Measurements from ENCODE around the gene SERPINI1. TPM values are rescaled to one million over a fixed set of nuclear protein-coding genes. Genes with fewer than 3 reads are reported as not detected.

Gene SERPINI1
- total RNA-seq, 4 donors from 2014 or later, result 3.1 to 4.0 (median 3.5) TPM

GRCh38 chr3:167851749-167852148 lies 116.2 kb downstream of the SERPINI1 start:
- TF ChIP-seq POLR2A (IDR thresholded peaks at IDR 0.05), result no peak
- no peak for TF ChIP-seq CTCF (IDR thresholded peaks at IDR 0.05)
- no peaks in the 10 kb centered on the region for H3K27me3 ChIP-seq
- intact Hi-C loops (cut with DNase I), result no loop called here
- H3K36me3 ChIP-seq, result no peaks in the 10 kb centered on the region
- WGBS, 2 donors, result 81 to 83% methylated on average over 3 of the region's 3 CpGs
- H3K4me1 ChIP-seq, result no peaks in the 10 kb centered on the region
- DNase-seq, result no peak
- H3K9me3 ChIP-seq, result no peaks in the 10 kb centered on the region
- no peak overlapping the region for H3K27ac ChIP-seq
- no peak overlapping the region for H3K4me3 ChIP-seq (replicated peaks in 1 of 3)

GRCh38 chr3:167852216-167852615 lies 116.7 kb downstream of the SERPINI1 start:
- Histone ChIP-seq H3K9me3 (no peaks in the 10 kb centered on the region), H3K36me3 (no peaks in the 10 kb centered on the region), H3K4me1 (no peaks in the 10 kb centered on the region), H3K27me3 (no peaks in the 10 kb centered on the region), H3K4me3 (replicated peaks in 1 of 3) (no peak overlapping the region), H3K27ac (no peak overlapping the region)
- intact Hi-C loops (cut with DNase I), result no loop called here
- DNase-seq, result no peak
- 65 to 69% methylated on average over 2 of the region's 2 CpGs for WGBS, 2 donors
- TF ChIP-seq CTCF (IDR thresholded peaks at IDR 0.05) (no peak), POLR2A (IDR thresholded peaks at IDR 0.05) (no peak)

GRCh38 chr3:167854063-167854462 lies 118.5 kb downstream of the SERPINI1 start:
- Histone ChIP-seq H3K36me3 (no peaks in the 10 kb centered on the region), H3K27ac (no peak overlapping the region), H3K4me3 (replicated peaks in 1 of 3) (no peak overlapping the region), H3K9me3 (no peaks in the 10 kb centered on the region), H3K27me3 (no peaks in the 10 kb centered on the region), H3K4me1 (no peaks in the 10 kb centered on the region)
- TF ChIP-seq CTCF (IDR thresholded peaks at IDR 0.05) (no peak), POLR2A (IDR thresholded peaks at IDR 0.05) (no peak)
- WGBS, 2 donors, result 46 to 84% methylated on average over 1 of the region's 1 CpG
- intact Hi-C loops (cut with DNase I), result no loop called here
- no peak for DNase-seq

GRCh38 chr3:167854846-167855245 lies 119.3 kb downstream of the SERPINI1 start:
- intact Hi-C loops (cut with DNase I), result no loop called here
- no peak for DNase-seq
- Histone ChIP-seq H3K27ac (no peak overlapping the region), H3K9me3 (no peaks in the 10 kb centered on the region), H3K4me3 (replicated peaks in 1 of 3) (no peak overlapping the region), H3K27me3 (no peaks in the 10 kb centered on the region), H3K4me1 (no peaks in the 10 kb centered on the region), H3K36me3 (no peaks in the 10 kb centered on the region)
- no peak for TF ChIP-seq CTCF (IDR thresholded peaks at IDR 0.05)
- no peak for TF ChIP-seq POLR2A (IDR thresholded peaks at IDR 0.05)

- no peak overlapping the region for H3K4me3 ChIP-seq (replicated peaks in 1 of 3)
These were observed 119.8 kb downstream of the SERPINI1 start for GRCh38 chr3:167855306-167855705.

More at GRCh38 chr3:167855306-167855705, 119.8 kb downstream of the SERPINI1 start:
- intact Hi-C loops (cut with DNase I), result no loop called here
- Histone ChIP-seq H3K9me3 (no peaks in the 10 kb centered on the region), H3K4me1 (no peaks in the 10 kb centered on the region), H3K27ac (no peak overlapping the region), H3K27me3 (no peaks in the 10 kb centered on the region), H3K36me3 (no peaks in the 10 kb centered on the region)
- 72 to 83% methylated on average over 1 of the region's 1 CpG for WGBS, 2 donors
- DNase-seq, result no peak
- TF ChIP-seq POLR2A (IDR thresholded peaks at IDR 0.05) (no peak), CTCF (IDR thresholded peaks at IDR 0.05) (no peak)
